ENCODE measurements around the gene CDC27.
"Not testable (repeated sequence)": the region's sequence is repeated elsewhere in the genome, so short reads cannot be mapped to it uniquely, and the experiment has no call there.

CDC27 gene

DNA sequence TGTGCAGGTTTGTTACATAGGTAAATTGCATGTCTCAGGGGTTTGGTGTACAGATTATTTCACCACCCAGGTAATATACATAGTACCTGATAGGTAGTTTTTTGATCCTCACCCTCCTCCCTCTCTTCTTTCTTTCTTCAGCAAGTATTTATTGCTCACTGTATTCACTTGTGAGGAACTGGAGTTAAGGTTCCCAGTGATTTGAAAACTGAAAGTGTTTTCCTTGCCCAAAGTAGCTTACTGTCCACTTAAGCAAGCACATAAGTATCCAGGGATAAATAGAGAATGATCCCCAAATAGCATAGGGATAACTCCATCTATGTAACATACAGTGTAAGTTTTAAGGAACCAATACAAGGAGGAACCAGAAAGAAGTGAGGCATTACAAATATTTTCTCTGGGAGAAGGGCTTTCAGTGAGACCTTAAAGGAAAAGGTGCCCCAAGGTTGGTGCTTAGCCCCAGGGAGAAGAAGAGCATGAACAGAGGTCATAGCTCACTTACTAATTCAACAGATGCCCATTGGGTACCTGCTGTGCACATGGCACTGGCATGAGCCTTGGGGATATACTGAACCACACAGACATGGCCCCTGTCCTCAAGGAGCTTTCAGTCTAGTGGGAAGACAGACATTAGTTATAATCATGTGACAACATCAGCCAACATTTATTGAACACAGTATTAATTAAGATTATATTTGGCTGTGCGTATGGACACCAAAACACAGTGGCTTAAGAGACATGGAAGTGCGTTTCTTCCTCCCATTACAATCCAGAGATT lies 37.0 kb upstream of the CDC27 start:
- no peak overlapping the region for H3K9ac ChIP-seq (ENCODE audit: low read depth, low read length)

DNA sequence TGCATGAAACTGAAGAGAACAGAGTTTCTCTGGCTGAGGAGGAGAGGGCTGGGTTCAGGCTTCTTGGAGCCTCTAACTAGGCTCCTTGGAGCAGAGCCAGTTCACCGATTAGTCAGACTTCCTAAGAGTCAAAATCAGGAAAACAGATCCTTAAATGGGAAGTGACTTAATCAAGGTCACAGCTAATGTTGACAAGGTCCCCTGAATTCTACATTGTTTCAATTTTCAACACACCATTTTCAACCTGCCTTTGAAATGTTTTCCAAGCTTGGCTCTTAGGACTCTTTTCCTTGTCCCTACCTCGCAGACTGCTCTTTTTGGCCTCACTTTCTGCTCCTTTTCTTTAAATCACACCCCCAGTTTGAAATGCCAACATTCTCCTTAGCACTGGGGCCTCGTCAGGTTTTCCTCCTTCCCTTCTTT lies 36.4 kb upstream of the CDC27 start:
- Histone ChIP-seq H3K4me3 (ENCODE audit: low read depth, low read length) (no peak overlapping the region), H3K4me1 (ENCODE audit: control insufficient read depth, insufficient read depth, low read length) (peaks cover 9% of the 10 kb centered on the region), H3K27me3 (ENCODE audit: control insufficient read depth, insufficient read depth, low read length) (peaks cover 11% of the 10 kb centered on the region), H3K9ac (ENCODE audit: low read depth, low read length) (no peak overlapping the region), H3K9me3 (ENCODE audit: control insufficient read depth, insufficient read depth, low read length) (peaks cover 6% of the 10 kb centered on the region), H3K36me3 (ENCODE audit: control insufficient read depth, insufficient read depth, low read length) (no peaks in the 10 kb centered on the region)

More for the DNA sequence above, 37.0 kb upstream of the CDC27 start:
- Histone ChIP-seq H3K4me1 (ENCODE audit: control insufficient read depth, insufficient read depth, low read length) (peaks cover 6% of the 10 kb centered on the region), H3K9me3 (ENCODE audit: control insufficient read depth, insufficient read depth, low read length) (peaks cover 6% of the 10 kb centered on the region), H3K36me3 (ENCODE audit: control insufficient read depth, insufficient read depth, low read length) (no peaks in the 10 kb centered on the region), H3K27me3 (ENCODE audit: control insufficient read depth, insufficient read depth, low read length) (peaks cover 13% of the 10 kb centered on the region), H3K4me3 (ENCODE audit: low read depth, low read length) (no peak overlapping the region)

DNA sequence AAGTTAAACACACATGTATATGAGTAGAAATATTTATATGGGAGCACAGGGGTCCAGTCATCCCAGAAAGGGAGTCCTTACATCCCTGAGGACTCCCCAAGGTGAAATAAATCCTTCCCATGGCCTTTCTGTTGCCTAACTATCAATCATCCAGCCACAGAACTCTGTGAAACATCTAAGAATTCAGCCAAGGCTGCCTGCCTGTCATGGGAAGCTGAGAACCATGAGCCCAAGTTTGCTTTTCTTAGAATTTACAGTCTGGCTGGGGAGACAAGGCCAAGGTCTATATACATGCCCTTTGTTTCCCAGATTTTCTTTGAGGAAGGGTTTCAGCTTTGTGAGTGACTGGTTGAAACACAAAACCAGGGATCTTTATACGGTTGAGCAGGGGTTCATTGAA lies 35.9 kb upstream of the CDC27 start:
- Histone ChIP-seq H3K36me3 (ENCODE audit: control insufficient read depth, insufficient read depth, low read length) (no peaks in the 10 kb centered on the region), H3K4me3 (ENCODE audit: low read depth, low read length) (no peak overlapping the region), H3K9me3 (ENCODE audit: control insufficient read depth, insufficient read depth, low read length) (peaks cover 6% of the 10 kb centered on the region), H3K9ac (ENCODE audit: low read depth, low read length) (no peak overlapping the region), H3K4me1 (ENCODE audit: control insufficient read depth, insufficient read depth, low read length) (peaks cover 9% of the 10 kb centered on the region), H3K27me3 (ENCODE audit: control insufficient read depth, insufficient read depth, low read length) (peaks cover 7% of the 10 kb centered on the region)

DNA sequence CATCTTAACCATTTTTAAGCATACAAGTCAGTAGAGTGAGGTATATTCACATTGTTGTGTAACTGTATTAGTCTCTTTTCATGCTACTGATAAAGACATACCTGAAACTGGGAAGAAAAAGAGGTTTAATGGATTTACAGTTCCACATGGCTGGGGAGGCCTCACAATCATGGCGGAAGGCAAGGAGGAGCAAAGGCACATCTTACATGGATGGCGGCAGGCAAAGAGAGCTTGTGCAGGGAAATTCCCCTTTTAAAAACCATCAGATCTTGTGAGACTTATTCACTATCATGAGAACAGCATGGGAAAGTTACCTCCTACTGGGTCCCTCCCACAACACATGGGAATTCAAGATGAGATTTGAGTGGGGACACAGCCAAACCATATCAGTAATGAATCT lies 35.0 kb upstream of the CDC27 start:
- H3K36me3 ChIP-seq (ENCODE audit: control insufficient read depth, insufficient read depth, low read length); H3K4me1 ChIP-seq (ENCODE audit: control insufficient read depth, insufficient read depth, low read length); H3K9ac ChIP-seq (ENCODE audit: low read depth, low read length); H3K4me3 ChIP-seq (ENCODE audit: low read depth, low read length); H3K9me3 ChIP-seq (ENCODE audit: control insufficient read depth, insufficient read depth, low read length); H3K27me3 ChIP-seq (ENCODE audit: control insufficient read depth, insufficient read depth, low read length): not testable (repeated sequence)

DNA sequence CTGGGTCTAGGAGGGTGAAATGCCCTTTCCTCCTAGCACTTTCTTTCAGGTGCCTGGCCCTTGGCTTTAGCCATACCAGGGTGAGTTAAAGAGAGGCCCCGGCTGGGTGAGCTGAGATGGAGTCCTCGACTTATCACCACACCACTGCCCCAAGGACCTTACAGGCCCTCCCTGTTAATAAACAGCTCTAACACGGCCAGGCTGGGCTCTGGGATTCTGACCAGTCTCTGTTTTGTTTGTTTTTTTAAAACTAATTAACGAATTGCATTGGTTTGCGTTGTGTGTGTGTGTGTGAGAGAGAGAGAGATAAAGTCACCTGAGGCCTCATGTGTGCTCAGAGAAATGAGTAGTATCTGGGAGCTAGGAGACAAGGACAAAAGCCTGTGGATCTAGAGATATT lies 34.4 kb upstream of the CDC27 start:
- peaks cover 5% of the 10 kb centered on the region for H3K4me1 ChIP-seq (ENCODE audit: control insufficient read depth, insufficient read depth, low read length)
- no peak overlapping the region for H3K4me3 ChIP-seq (ENCODE audit: low read depth, low read length)
- H3K27me3 ChIP-seq (ENCODE audit: control insufficient read depth, insufficient read depth, low read length) = peaks cover 9% of the 10 kb centered on the region
- peaks cover 6% of the 10 kb centered on the region for H3K9me3 ChIP-seq (ENCODE audit: control insufficient read depth, insufficient read depth, low read length)
- H3K9ac ChIP-seq (ENCODE audit: low read depth, low read length) = no peak overlapping the region
- H3K36me3 ChIP-seq (ENCODE audit: control insufficient read depth, insufficient read depth, low read length) = no peaks in the 10 kb centered on the region

DNA sequence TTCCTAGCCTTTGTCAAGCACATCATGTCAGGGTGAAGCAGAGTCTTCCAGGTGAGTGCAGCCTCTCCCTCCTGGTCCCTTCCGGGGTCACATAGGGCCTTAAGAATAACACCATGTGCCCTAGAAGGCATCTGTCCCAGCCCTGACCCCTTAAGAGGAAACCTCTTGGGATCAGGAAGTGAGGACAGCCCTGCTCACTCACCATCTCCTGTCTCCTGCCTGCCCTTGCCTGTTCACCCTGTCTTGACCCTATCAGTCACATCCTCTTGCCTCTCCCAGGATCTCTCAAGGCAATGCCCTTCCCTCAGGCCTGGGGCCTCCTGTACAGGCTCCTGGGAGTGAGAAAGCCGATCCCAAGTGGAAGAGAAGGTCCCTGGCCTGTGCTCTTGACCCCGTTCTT lies 33.9 kb upstream of the CDC27 start:
- Histone ChIP-seq H3K4me1 (ENCODE audit: control insufficient read depth, insufficient read depth, low read length) (peaks cover 5% of the 10 kb centered on the region), H3K27me3 (ENCODE audit: control insufficient read depth, insufficient read depth, low read length) (peaks cover 9% of the 10 kb centered on the region), H3K9me3 (ENCODE audit: control insufficient read depth, insufficient read depth, low read length) (peaks cover 6% of the 10 kb centered on the region), H3K4me3 (ENCODE audit: low read depth, low read length) (no peak overlapping the region), H3K9ac (ENCODE audit: low read depth, low read length) (no peak overlapping the region), H3K36me3 (ENCODE audit: control insufficient read depth, insufficient read depth, low read length) (no peaks in the 10 kb centered on the region)

DNA sequence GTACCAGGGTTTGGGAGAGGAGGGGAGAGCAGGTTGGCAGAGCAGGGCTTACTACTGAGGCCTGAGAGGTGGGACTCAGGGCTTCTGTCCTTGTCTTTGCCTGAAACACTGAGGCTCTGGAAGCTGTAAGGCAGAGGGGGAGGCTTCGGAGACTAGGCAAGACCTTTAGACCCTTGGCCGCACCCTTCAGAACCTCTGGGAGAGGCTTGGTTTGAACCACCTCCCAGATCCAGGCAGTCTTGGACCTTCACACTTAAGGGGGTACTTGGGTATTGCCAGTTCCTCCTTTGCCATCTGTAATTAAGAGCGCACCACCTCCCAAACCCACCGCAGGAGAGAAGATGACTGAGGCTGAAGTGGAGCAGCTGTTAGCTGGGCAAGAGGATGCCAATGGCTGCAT lies 33.0 kb upstream of the CDC27 start:
- Histone ChIP-seq H3K9me3 (ENCODE audit: control insufficient read depth, insufficient read depth, low read length) (peaks cover 6% of the 10 kb centered on the region), H3K27me3 (ENCODE audit: control insufficient read depth, insufficient read depth, low read length) (peaks cover 9% of the 10 kb centered on the region), H3K4me3 (ENCODE audit: low read depth, low read length) (no peak overlapping the region), H3K9ac (ENCODE audit: low read depth, low read length) (no peak overlapping the region), H3K4me1 (ENCODE audit: control insufficient read depth, insufficient read depth, low read length) (peaks cover 5% of the 10 kb centered on the region), H3K36me3 (ENCODE audit: control insufficient read depth, insufficient read depth, low read length) (no peaks in the 10 kb centered on the region)

DNA sequence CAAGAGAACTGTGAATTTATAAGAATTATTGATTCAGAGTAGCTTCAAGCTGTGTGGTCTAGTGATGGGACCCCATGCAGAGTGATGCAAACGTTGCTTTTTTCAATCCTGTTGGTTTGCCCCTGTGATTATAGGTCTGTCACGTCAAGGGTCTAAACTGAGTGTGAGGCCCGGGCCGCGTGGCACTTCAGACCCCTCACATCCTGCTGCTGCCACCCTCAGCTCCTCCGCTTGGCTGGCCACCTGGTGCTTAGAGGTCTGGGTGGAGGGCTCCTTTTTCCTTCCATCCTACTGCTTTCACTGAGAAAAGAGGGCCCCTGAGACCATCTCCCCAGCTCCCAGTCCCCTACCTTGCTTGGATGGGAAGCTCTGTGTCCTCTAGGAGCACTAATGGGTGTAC lies 32.1 kb upstream of the CDC27 start:
- Histone ChIP-seq H3K9me3 (ENCODE audit: control insufficient read depth, insufficient read depth, low read length) (peaks cover 6% of the 10 kb centered on the region), H3K36me3 (ENCODE audit: control insufficient read depth, insufficient read depth, low read length) (no peaks in the 10 kb centered on the region), H3K4me3 (ENCODE audit: low read depth, low read length) (no peak overlapping the region), H3K4me1 (ENCODE audit: control insufficient read depth, insufficient read depth, low read length) (peaks cover 5% of the 10 kb centered on the region), H3K27me3 (ENCODE audit: control insufficient read depth, insufficient read depth, low read length) (peaks cover 9% of the 10 kb centered on the region), H3K9ac (ENCODE audit: low read depth, low read length) (no peak overlapping the region)

DNA sequence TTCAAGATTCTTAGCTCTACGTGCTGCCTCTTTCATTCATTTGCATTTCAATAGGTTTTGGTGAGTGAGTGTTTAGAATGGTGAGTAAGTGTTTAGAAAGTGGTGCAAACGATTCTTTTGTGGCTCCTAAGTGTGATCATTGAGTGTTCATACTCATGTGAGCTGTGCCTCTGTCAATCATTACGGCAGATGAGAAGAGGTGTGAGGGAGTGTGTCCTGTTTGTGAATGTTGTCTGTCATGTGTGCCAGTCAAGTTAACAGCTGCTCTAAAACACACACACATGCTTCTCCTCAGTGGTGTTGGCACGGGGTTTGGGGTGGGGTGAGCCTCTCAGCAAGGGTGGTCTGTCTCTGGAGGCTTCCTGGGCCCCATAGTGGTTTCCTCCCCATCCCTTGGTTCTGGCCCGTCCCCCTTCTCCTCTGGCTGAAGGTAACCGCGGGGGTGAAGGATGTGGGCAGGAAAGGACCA lies 31.5 kb upstream of the CDC27 start:
- Histone ChIP-seq H3K9me3 (ENCODE audit: control insufficient read depth, insufficient read depth, low read length) (peaks cover 6% of the 10 kb centered on the region), H3K4me1 (ENCODE audit: control insufficient read depth, insufficient read depth, low read length) (peaks cover 5% of the 10 kb centered on the region), H3K27me3 (ENCODE audit: control insufficient read depth, insufficient read depth, low read length) (peaks cover 9% of the 10 kb centered on the region), H3K4me3 (ENCODE audit: low read depth, low read length) (no peak overlapping the region), H3K9ac (ENCODE audit: low read depth, low read length) (no peak overlapping the region), H3K36me3 (ENCODE audit: control insufficient read depth, insufficient read depth, low read length) (no peaks in the 10 kb centered on the region)

DNA sequence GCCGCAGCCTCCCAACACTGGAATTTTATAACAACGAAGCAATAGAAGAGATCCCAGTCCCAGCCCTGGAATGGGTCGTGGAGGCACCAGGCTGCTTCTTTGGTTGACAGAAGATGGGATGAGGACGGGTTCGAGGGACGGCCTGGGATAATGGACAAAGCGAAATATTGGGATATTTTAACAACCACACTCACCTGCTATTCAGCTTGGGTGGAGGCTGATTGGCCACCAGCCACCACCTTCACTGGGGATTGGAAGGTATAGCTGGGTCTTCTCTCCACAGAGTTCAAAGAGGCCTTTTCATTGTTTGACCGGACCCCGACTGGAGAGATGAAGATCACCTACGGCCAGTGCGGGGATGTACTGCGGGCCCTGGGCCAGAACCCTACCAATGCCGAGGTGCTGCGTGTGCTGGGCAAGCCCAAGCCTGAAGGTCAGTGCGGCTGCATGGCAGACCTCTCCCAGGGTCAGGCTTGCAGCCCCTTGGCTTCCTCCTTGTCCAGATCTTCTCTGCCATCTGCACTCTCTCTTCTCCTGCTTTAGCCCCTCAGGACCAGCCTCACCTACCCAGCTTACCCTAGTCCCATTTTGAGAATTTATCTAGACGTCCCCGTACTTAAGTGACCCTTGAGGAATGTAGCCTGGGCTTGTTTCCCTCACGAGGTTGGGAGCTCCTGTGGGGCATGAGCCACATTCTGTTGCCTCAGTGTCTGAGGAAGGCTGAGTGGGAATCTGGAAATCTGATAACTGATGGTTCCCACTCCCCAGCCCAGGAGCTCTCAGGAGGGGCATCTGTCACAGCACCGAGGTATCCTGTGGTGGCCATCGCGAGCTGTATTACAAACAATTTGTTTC lies 30.8 kb upstream of the CDC27 start:
- H3K27me3 ChIP-seq (ENCODE audit: control insufficient read depth, insufficient read depth, low read length) = peaks cover 9% of the 10 kb centered on the region
- H3K9ac ChIP-seq (ENCODE audit: low read depth, low read length) = no peak overlapping the region
- H3K4me3 ChIP-seq (ENCODE audit: low read depth, low read length) = no peak overlapping the region
- peaks cover 5% of the 10 kb centered on the region for H3K9me3 ChIP-seq (ENCODE audit: control insufficient read depth, insufficient read depth, low read length)
- H3K4me1 ChIP-seq (ENCODE audit: control insufficient read depth, insufficient read depth, low read length) = peaks cover 5% of the 10 kb centered on the region
- no peaks in the 10 kb centered on the region for H3K36me3 ChIP-seq (ENCODE audit: control insufficient read depth, insufficient read depth, low read length)

DNA sequence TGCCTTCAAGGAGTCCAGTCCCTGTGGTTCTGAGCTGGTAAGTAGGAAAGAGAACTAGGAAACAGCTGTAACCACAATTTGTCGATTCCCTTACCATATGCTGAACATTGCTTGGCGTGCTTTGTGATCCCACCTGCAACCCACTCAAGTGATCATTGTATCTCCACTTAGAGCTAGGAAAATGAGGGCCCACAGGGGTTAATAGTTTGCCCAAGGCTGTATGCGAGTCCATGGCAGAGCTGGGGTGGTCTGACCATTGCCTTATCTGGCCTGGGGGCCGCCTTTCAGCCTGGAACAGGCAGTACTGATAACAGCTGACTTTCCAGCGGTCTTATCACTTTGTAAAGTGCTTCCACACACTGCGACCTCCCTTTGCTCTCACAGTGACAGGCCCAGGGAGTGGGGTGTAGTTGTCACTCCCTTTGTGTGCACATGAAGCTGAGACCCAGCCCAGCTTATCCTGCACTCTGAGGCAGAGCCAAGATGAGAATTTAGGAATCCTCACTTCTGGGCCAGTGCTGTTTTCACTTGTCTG lies 29.9 kb upstream of the CDC27 start:
- H3K27me3 ChIP-seq (ENCODE audit: control insufficient read depth, insufficient read depth, low read length) = peaks cover 9% of the 10 kb centered on the region
- peaks cover 5% of the 10 kb centered on the region for H3K4me1 ChIP-seq (ENCODE audit: control insufficient read depth, insufficient read depth, low read length)
- no peaks in the 10 kb centered on the region for H3K36me3 ChIP-seq (ENCODE audit: control insufficient read depth, insufficient read depth, low read length)
- H3K9me3 ChIP-seq (ENCODE audit: control insufficient read depth, insufficient read depth, low read length) = no peaks in the 10 kb centered on the region
- no peak overlapping the region for H3K4me3 ChIP-seq (ENCODE audit: low read depth, low read length)
- no peak overlapping the region for H3K9ac ChIP-seq (ENCODE audit: low read depth, low read length)

All from iPS-15b (cell line).